ENCODE data around the gene LVRN. TPM values are rescaled to one million over a fixed set of nuclear protein-coding genes. Genes with fewer than 3 reads are reported as not detected.

Gene LVRN
- total RNA-seq, 1 experiment from 2014 or later, result 0.09 TPM

DNA sequence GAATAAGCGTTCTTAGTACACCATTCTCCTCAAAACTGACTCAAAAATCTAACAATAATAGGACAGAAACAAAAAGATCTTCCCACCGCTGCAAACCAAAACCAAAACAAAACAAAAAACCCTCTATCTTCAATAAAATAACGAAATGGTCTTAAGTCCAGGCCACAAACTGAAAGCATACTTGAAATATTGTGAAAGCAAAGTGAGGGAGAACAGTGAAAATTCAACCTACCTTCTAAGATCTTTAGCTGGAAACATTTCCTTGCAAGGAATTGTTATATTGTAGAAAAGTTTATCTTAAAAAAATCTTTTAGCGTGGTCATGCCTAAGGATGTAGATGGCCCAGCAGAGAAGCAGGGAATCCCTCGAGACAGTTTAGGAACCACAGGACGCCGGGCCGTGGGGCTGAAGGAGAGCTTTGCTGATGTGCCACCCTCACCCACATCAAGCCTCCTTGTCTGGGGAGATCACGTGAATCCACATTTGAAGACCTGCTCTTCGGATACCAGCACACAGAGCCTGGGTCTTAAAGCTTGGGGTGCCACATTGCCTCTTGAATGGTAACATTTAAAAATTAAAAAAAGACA lies 27.8 kb upstream of the LVRN start:
- H3K36me3 Mint-ChIP-seq (ENCODE audit: insufficient read depth in 1 of 3, low read depth in 3 of 3), result no peaks in the 10 kb centered on the region
- H3K27ac Mint-ChIP-seq, result no peak overlapping the region
- peaks cover 14 to 17% of the 10 kb centered on the region in 2 experiments for H3K4me1 Mint-ChIP-seq
- Histone ChIP-seq H4K5ac (ENCODE audit: insufficient read length, low read depth, low read length) (no peak overlapping the region), H3K79me1 (ENCODE audit: insufficient read depth, low read depth, low read length, poor library complexity, severe bottlenecking) (no peaks in the 10 kb centered on the region), H3K27ac (ENCODE audit: insufficient read length, low read depth, low read length) (no peak overlapping the region), H2BK12ac (ENCODE audit: insufficient read length, low read depth, low read length) (no peak overlapping the region), H2BK20ac (ENCODE audit: low read depth, low read length, poor library complexity, severe bottlenecking) (no peak overlapping the region), H4K8ac (replicated peaks; ENCODE audit: insufficient read length, low read depth, low read length) (no peak overlapping the region), H3K23me2 (ENCODE audit: insufficient read length, low read depth, low read length, poor library complexity, severe bottlenecking) (no peaks in the 10 kb centered on the region), H3K4me2 (ENCODE audit: insufficient read depth, insufficient read length, low read length) (no peak overlapping the region), H2BK15ac (ENCODE audit: low read depth, low read length) (no peak overlapping the region), H4K20me1 (ENCODE audit: control insufficient read depth, insufficient read depth, insufficient read length) (no peaks in the 10 kb centered on the region), H3K4me1 (ENCODE audit: insufficient read depth, low read length) (no peaks in the 10 kb centered on the region; the same call in 1 of the 2 replicates), H3K27me3 (ENCODE audit: insufficient read depth, low read length) (no peaks in the 10 kb centered on the region), H3K23ac (ENCODE audit: insufficient read length, low read depth, low read length) (no peak overlapping the region), H2BK5ac (ENCODE audit: insufficient read length, low read length) (no peak overlapping the region), H2AFZ (ENCODE audit: low read length) (no peak overlapping the region), H3T11ph (ENCODE audit: low read length) (no peak overlapping the region), H3K18ac (ENCODE audit: insufficient read length, low read depth, low read length) (no peak overlapping the region), H4K91ac (ENCODE audit: insufficient read length, low read depth, low read length) (no peak overlapping the region), H3K79me2 (ENCODE audit: insufficient read depth, low read length) (no peaks in the 10 kb centered on the region), H3K9me3 (ENCODE audit: control insufficient read depth, low read depth, low read length) (no peaks in the 10 kb centered on the region), H2AK5ac (ENCODE audit: insufficient read length, low read length) (no peak overlapping the region), H3K56ac (ENCODE audit: insufficient read length, low read depth, low read length) (no peak overlapping the region), H3K4ac (ENCODE audit: low read depth, low read length) (no peak overlapping the region), H2BK120ac (ENCODE audit: low read depth, low read length, poor library complexity, severe bottlenecking) (no peak overlapping the region), H3K14ac (ENCODE audit: insufficient read depth, low read length) (no peak overlapping the region), H3K9ac (ENCODE audit: extremely low read depth, insufficient read length, low read length) (no peak overlapping the region)
- 100% methylated on average over 1 of the region's 10 CpGs for WGBS (ENCODE audit: extremely low coverage, insufficient read length, low lambda C conversion rate)
- no peak for TF ChIP-seq CTCF (conservative IDR thresholded peaks at IDR 0.05)
- H3K27me3 Mint-ChIP-seq (ENCODE audit: low read depth), result no peaks in the 10 kb centered on the region
- no peak for DNase-seq
- H3K9me3 Mint-ChIP-seq, result no peaks in the 10 kb centered on the region
- H3K4me3 Mint-ChIP-seq, result no peak overlapping the region

All from H9 (cell line).